Fibroblast of lung (primary cell): ENCODE measurements around the gene CELA3A. TPM values are rescaled to one million over a fixed set of nuclear protein-coding genes. Genes with fewer than 3 reads are reported as not detected.

Source experiments
- DNase-seq, 2 donors: peaks; one replicate each; pipeline versions ENCODE4 v3.0.0 to v3.0.0-alpha.2; 2010; ENCODE audit warnings: low read depth in 2 of 2
- H2AFZ ChIP-seq: 2 replicates; pipeline ENCODE4 v1.5.1; 2012; ENCODE audit warnings: low read length, control low read depth, inconsistent platforms
- H3K27ac ChIP-seq: 2 replicates; pipeline ENCODE4 v1.5.1; 2011; ENCODE audit warnings: low read length, control low read depth; ENCODE audit not compliant: insufficient read depth
- H3K27me3 ChIP-seq: 2 replicates; pipeline ENCODE4 v1.5.1; 2011; ENCODE audit warnings: mild to moderate bottlenecking, low read length; ENCODE audit not compliant: control insufficient read depth, insufficient read depth
- H3K36me3 ChIP-seq: 2 replicates; pipeline ENCODE4 v1.5.1; 2011; ENCODE audit warnings: low read length; ENCODE audit not compliant: control insufficient read depth, insufficient read depth
- H3K4me1 ChIP-seq: 2 replicates; pipeline ENCODE4 v1.5.1; 2011; ENCODE audit warnings: low read length; ENCODE audit not compliant: control insufficient read depth, insufficient read depth; ENCODE audit errors: extremely low read depth
- H3K4me2 ChIP-seq: 2 replicates; pipeline ENCODE4 v1.5.1; 2011; ENCODE audit warnings: low read length, control low read depth; ENCODE audit not compliant: insufficient read depth; ENCODE audit errors: extremely low read depth
- H3K4me3 ChIP-seq, 4 experiments: fragments of 200-600 bp in 1 of 4; sonication (generic) in 1 of 4; replicated peaks in 1 of 4; 2 replicates each; pipeline ENCODE4 v1.5.1; 2011 to 2016; ENCODE audit warnings: low read length in 4 of 4, low read depth in 3 of 4, mild to moderate bottlenecking in 3 of 4, control low read depth in 2 of 4, inconsistent platforms in 1 of 4, mixed read lengths in 1 of 4; ENCODE audit not compliant: insufficient read depth in 1 of 4; ENCODE audit errors: control extremely low read depth in 1 of 4
- H3K79me2 ChIP-seq: 2 replicates; pipeline ENCODE4 v1.5.1; 2012; ENCODE audit warnings: mild to moderate bottlenecking, low read length, inconsistent platforms; ENCODE audit not compliant: control insufficient read depth, insufficient read depth
- H3K9ac ChIP-seq: 2 replicates; pipeline ENCODE4 v1.5.1; 2011; ENCODE audit warnings: mild to moderate bottlenecking, low read length, control low read depth; ENCODE audit not compliant: insufficient read depth
- H3K9me3 ChIP-seq: 2 replicates; pipeline ENCODE4 v1.5.1; 2012; ENCODE audit warnings: low read depth, low read length; ENCODE audit not compliant: control insufficient read depth, insufficient read depth
- H4K20me1 ChIP-seq: 2 replicates; pipeline ENCODE4 v1.5.1; 2011; ENCODE audit warnings: low read length; ENCODE audit not compliant: control insufficient read depth, insufficient read depth; ENCODE audit errors: extremely low read depth
- EZH2 ChIP-seq: IDR thresholded peaks from 2 replicates; pipeline ENCODE4 v1.5.1; 2012; ENCODE audit warnings: low read length, control low read depth, mild to moderate bottlenecking; ENCODE audit errors: missing control alignments
- polyA minus RNA-seq: library from RNA; depleted of rRNA, polyadenylated mRNA; stranded (reverse); fragments of >200 nt; gene quantifications from 2 replicates; pipeline ENCODE4 v1.2.3, GENCODE V29; 2011; ENCODE audit warnings: low replicate concordance
- polyA plus RNA-seq, 2 donors: library from polyadenylated mRNA; depleted of rRNA in 1 of 2; stranded (reverse) in 1 of 2; unstranded in 1 of 2; fragments of >200 nt; gene quantifications; 2 replicates each; pipeline ENCODE4 v1.2.1, GENCODE V29; 2011 to 2012; ENCODE audit warnings: missing spikeins in 1 of 2
- total RNA-seq: library from RNA; depleted of rRNA; stranded (reverse); fragments of >200 nt; gene quantifications from 2 replicates; pipeline ENCODE4 v1.2.1, GENCODE V29; 2014
- TF ChIP-seq, protein P1 (sequence below), 2 donors: IDR thresholded peaks in 1 of 2; conservative IDR thresholded peaks in 1 of 2; 1 replicate in 1 of 2; 2 replicates in 1 of 2; pipeline ENCODE4 v1.5.1; 2011 to 2012; ENCODE audit warnings: low read length in 2 of 2, control low read depth in 1 of 2, inconsistent platforms in 1 of 2, low read depth in 1 of 2, mild to moderate bottlenecking in 1 of 2

The CELA3A gene, protein sequence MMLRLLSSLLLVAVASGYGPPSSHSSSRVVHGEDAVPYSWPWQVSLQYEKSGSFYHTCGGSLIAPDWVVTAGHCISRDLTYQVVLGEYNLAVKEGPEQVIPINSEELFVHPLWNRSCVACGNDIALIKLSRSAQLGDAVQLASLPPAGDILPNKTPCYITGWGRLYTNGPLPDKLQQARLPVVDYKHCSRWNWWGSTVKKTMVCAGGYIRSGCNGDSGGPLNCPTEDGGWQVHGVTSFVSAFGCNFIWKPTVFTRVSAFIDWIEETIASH
- total RNA-seq (not detected in 2 replicates), polyA plus RNA-seq (not detected in 2 replicates), polyA minus RNA-seq (not detected in 2 replicates)
- polyA plus RNA-seq (2012) = not detected in 2 replicates

DNA sequence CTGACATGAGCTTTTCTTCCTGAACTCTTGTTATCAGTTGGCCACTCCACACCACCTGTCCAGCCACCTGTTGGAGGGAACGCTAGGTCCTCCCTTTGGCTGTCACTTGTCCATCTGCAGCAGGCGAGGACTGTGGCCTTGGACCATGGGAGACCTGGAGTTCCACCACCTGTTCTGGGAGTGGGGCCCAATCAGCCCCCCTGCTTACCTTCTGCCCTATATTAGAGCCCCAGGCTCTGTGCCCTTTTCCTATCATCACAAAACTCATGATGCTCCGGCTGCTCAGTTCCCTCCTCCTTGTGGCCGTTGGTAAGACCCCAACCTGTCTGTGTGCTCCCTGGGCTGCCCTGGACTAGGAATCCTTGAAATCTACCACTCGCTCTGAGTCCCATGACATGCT, at the start of gene CELA3A:
Gene CELA3A (plus strand): TSS at position 249 of the 400 bp plus-strand sequence. CDS start 18 bp downstream, at position 267.
- Histone ChIP-seq H3K4me1 (no peaks in the 10 kb centered on the region), H2AFZ (no peak within 1 kb of the TSS), H3K27ac (no peak within 1 kb of the TSS), H3K79me2 (no peaks in the 10 kb centered on the region), H4K20me1 (no peaks in the 10 kb centered on the region), H3K36me3 (no peaks in the 10 kb centered on the region), H3K9ac (no peak within 1 kb of the TSS), H3K4me3 (no peak within 1 kb of the TSS), H3K4me2 (no peak within 1 kb of the TSS), H3K27me3 (no peaks in the 10 kb centered on the region), H3K9me3 (no peaks in the 10 kb centered on the region)
- TF ChIP-seq EZH2 = no peak
- TF ChIP-seq, protein P1, sequence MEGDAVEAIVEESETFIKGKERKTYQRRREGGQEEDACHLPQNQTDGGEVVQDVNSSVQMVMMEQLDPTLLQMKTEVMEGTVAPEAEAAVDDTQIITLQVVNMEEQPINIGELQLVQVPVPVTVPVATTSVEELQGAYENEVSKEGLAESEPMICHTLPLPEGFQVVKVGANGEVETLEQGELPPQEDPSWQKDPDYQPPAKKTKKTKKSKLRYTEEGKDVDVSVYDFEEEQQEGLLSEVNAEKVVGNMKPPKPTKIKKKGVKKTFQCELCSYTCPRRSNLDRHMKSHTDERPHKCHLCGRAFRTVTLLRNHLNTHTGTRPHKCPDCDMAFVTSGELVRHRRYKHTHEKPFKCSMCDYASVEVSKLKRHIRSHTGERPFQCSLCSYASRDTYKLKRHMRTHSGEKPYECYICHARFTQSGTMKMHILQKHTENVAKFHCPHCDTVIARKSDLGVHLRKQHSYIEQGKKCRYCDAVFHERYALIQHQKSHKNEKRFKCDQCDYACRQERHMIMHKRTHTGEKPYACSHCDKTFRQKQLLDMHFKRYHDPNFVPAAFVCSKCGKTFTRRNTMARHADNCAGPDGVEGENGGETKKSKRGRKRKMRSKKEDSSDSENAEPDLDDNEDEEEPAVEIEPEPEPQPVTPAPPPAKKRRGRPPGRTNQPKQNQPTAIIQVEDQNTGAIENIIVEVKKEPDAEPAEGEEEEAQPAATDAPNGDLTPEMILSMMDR (conservative IDR thresholded peaks at IDR 0.05 in 1 of 2, IDR thresholded peaks at IDR 0.05 in 1 of 2; ENCODE audit: low read depth in 1 of 2, low read length in 2 of 2) = no peak
- no peak for DNase-seq

DNA sequence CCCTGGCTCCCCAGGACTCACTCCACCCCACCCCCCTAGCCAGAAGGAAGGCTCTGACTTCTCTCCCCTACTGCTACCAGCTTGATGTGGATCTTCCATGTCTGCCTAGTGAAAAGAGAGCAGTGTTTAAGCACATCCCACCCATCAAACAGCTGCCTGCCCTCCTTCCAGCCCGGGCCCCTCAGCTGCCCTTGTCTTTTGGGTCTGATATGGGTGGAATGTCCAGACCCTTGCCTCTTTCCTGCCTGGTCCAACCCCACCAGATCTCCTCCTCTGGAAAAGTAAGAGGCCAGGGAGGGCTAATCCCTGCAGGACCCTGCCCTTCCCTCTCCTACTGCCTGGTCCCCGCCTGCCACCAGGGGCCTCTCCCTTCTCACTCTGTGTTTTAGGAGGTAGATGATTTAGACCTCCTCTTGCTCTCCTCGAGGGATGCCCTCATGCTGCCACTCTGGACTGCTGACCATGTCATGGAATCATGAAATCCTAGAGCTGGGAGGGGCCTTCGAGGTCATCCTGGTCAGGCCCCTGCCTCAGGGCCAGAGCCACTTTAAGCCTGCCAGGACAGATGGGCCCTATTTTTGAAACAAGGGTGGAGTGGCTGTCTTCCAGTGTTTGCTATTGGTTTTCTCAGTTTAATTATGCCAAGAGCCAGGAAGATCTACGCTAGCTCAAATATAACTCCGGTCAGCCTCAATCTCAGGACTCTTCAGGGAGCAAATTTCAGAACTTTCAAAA, 48.5 kb upstream of the CELA3A start:
- TF ChIP-seq, protein P1 (conservative IDR thresholded peaks at IDR 0.05 in 1 of 2, IDR thresholded peaks at IDR 0.05 in 1 of 2; ENCODE audit: low read depth in 1 of 2, low read length in 2 of 2) = no peak
- H3K79me2 ChIP-seq = no peaks in the 10 kb centered on the region
- H3K4me1 ChIP-seq = peaks cover 4% of the 10 kb centered on the region
- H3K36me3 ChIP-seq = no peaks in the 10 kb centered on the region
- H3K9me3 ChIP-seq = no peaks in the 10 kb centered on the region
- H3K9ac ChIP-seq = no peak overlapping the region
- no peak for DNase-seq
- no peaks in the 10 kb centered on the region for H4K20me1 ChIP-seq
- peaks cover 3% of the 10 kb centered on the region for H3K27me3 ChIP-seq
- H2AFZ ChIP-seq = no peak overlapping the region
- no peak overlapping the region for H3K4me2 ChIP-seq
- no peak overlapping the region for H3K4me3 ChIP-seq
- no peak overlapping the region for H3K27ac ChIP-seq

DNA sequence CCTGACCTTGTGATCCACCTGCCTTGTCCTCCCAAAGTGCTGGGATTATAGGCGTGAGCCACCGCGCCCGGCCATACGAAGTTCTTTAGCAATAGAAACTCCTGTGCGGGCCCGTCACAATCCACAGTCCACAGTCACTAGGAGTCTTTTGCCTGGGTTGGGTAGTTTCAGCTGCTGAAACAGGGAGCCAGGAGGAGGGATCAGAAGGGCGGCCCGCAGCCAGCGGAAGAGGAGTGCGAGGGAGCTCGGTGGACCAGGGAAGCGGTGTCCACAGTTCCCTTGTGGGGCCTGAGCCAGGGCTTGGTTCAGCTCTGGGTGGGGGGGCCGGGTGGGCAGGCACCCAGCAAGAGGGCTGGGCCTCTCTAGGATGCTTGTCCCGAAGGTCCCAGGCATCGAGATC, 46.4 kb upstream of the CELA3A start:
- Histone ChIP-seq H3K36me3 (no peaks in the 10 kb centered on the region), H3K79me2 (no peaks in the 10 kb centered on the region), H3K27ac (no peak overlapping the region), H3K9me3 (no peaks in the 10 kb centered on the region), H3K27me3 (peaks cover 3% of the 10 kb centered on the region), H4K20me1 (no peaks in the 10 kb centered on the region), H2AFZ (no peak overlapping the region), H3K4me3 (no peak overlapping the region), H3K4me2 (no peak overlapping the region), H3K4me1 (peaks cover 4% of the 10 kb centered on the region), H3K9ac (no peak overlapping the region)
- no peak for DNase-seq
- TF ChIP-seq EZH2 = no peak
- TF ChIP-seq, protein P1 (conservative IDR thresholded peaks at IDR 0.05 in 1 of 2, IDR thresholded peaks at IDR 0.05 in 1 of 2; ENCODE audit: low read depth in 1 of 2, low read length in 2 of 2) = no peak
